CD4-positive, alpha-beta memory T cell (primary cell): ENCODE measurements around the gene TXK. TPM values are rescaled to one million over a fixed set of nuclear protein-coding genes. Genes with fewer than 3 reads are reported as not detected.

Experiments used
- CTCF ChIA-PET: fragments of 350-600 bp; sonication (Branson Sonifier 250); formaldehyde crosslinking; loops from one replicate; lab custom pipeline; 2021; ENCODE audit warnings: inconsistent platforms; ENCODE audit not compliant: partially characterized antibody; lab: Charles Lee
- POLR2A ChIA-PET: fragments of 350-600 bp; sonication (Branson Sonifier 250); formaldehyde crosslinking; loops from one replicate; lab custom pipeline; 2021; ENCODE audit not compliant: partially characterized antibody; lab: Charles Lee
- DNase-seq, 5 donors: peaks; one replicate each; pipeline versions ENCODE4 v3.0.0 to v3.0.0-alpha.2; 2020 to 2022; ENCODE audit warnings: mixed read lengths in 1 of 5
- H3K27ac ChIP-seq: one replicate; pipeline ENCODE4 v1.7.0; 2013; ENCODE audit warnings: low read depth, low read length
- H3K27me3 ChIP-seq: 2 replicates; pipeline ENCODE4 v1.7.0; 2013; ENCODE audit warnings: mild to moderate bottlenecking, low read length, moderate library complexity; ENCODE audit not compliant: insufficient read depth
- H3K36me3 ChIP-seq: 2 replicates; pipeline ENCODE4 v1.7.0; 2013; ENCODE audit warnings: mild to moderate bottlenecking, low read length, moderate library complexity; ENCODE audit not compliant: insufficient read depth
- H3K4me1 ChIP-seq: 2 replicates; pipeline ENCODE4 v1.7.0; 2013; ENCODE audit warnings: mild to moderate bottlenecking, low read length, moderate library complexity; ENCODE audit not compliant: insufficient read depth
- H3K4me3 ChIP-seq, 2 donors: one replicate each; pipeline ENCODE4 v1.7.0; 2013; ENCODE audit warnings: low read length in 2 of 2, mild to moderate bottlenecking in 1 of 2
- H3K9me3 ChIP-seq, 2 donors: one replicate each; pipeline ENCODE4 v1.7.0; 2013; ENCODE audit warnings: low read length in 2 of 2, control low read depth in 1 of 2; ENCODE audit not compliant: control insufficient read depth in 1 of 2
- H3K27ac Mint-ChIP-seq, 7 donors: one replicate each; pipeline ENCODE4 v1.8.0; 2020 to 2021; ENCODE audit warnings: mixed read lengths in 7 of 7, mild to moderate bottlenecking in 6 of 7, inconsistent platforms in 3 of 7, moderate library complexity in 3 of 7
- H3K27me3 Mint-ChIP-seq, 2 donors: one replicate each; pipeline ENCODE4 v1.8.0; 2020 to 2021; ENCODE audit warnings: mixed read lengths in 2 of 2
- H3K36me3 Mint-ChIP-seq, 2 donors: one replicate each; pipeline ENCODE4 v1.8.0; 2020 to 2021; ENCODE audit warnings: mixed read lengths in 2 of 2, inconsistent platforms in 1 of 2, mild to moderate bottlenecking in 1 of 2
- H3K4me1 Mint-ChIP-seq, 4 donors: one replicate each; pipeline ENCODE4 v1.8.0; 2020 to 2021; ENCODE audit warnings: mixed read lengths in 4 of 4, mild to moderate bottlenecking in 1 of 4
- H3K4me3 Mint-ChIP-seq, 8 donors: one replicate each; pipeline ENCODE4 v1.8.0; 2020 to 2021; ENCODE audit warnings: mixed read lengths in 8 of 8, mild to moderate bottlenecking in 7 of 8, moderate library complexity in 6 of 8, inconsistent platforms in 3 of 8
- H3K9me3 Mint-ChIP-seq, 8 donors: one replicate each; pipeline ENCODE4 v1.8.0; 2020 to 2021; ENCODE audit warnings: mixed read lengths in 8 of 8, mild to moderate bottlenecking in 5 of 8, inconsistent platforms in 3 of 8, moderate library complexity in 1 of 8
- intact Hi-C: fragments of 100-400 bp; cut with micrococcal nuclease; formaldehyde crosslinking; loops from one replicate; pipeline ENCODE4 v1.15.1; 2023
- polyA plus RNA-seq, 2 donors: library from polyadenylated mRNA; unstranded; fragments of 300-500 nt; fragmentation: Illumina TruSeq; gene quantifications; one replicate each; pipeline ENCODE4 v1.2.3, GENCODE V29; 2021
- total RNA-seq, 2 experiments: library from RNA; stranded (reverse); gene quantifications; one replicate each; pipeline ENCODE4 v1.2.3, GENCODE V29; 2021

TXK gene
- total and polyA plus RNA-seq, 4 experiments from 2014 or later = 44.8 to 54.0 (median 51.0) TPM

DNA sequence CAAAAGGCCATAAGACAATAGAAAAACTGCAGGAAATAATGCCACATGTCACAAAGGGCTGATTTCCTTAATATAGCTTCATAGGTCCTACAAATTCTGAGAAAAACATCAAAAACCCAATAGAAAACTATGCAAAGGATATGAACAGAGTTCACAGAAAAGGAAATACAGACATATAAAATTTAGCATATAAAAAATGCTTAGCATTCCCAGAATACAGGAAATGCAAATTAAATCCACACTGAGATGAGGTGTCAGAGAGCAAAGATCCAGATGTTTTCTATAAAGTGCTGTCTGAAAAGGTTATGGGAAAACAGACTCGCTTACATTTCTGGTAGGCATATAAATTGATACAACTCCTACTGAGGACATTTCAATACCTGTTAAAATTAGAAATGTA lies 33.8 kb downstream of the TXK start:
- no peaks in the 10 kb centered on the region for H3K27me3 ChIP-seq
- Mint-ChIP-seq H3K9me3 (no peaks in the 10 kb centered on the region), H3K36me3 (peaks cover 33 to 53% of the 10 kb centered on the region in 2 donors), H3K27me3 (no peaks in the 10 kb centered on the region), H3K4me3 (no peak overlapping the region), H3K4me1 (peaks cover 2 to 14% (median 5%) of the 10 kb centered on the region in 4 donors), H3K27ac (peak overlapping the region in 1 of 7 donors; percentile 22)
- intact Hi-C loops = no loop called here
- ChIA-PET POLR2A (no interaction called here), CTCF (interaction anchor here (5.1 kb wide), 1 partner anchor 9 kb away, joined by 25 read pairs; no protein-coding TSS in a partner anchor)
- DNase-seq = no peak
- no peak overlapping the region for H3K27ac ChIP-seq
- peaks cover 17% of the 10 kb centered on the region for H3K36me3 ChIP-seq
- no peak overlapping the region for H3K4me3 ChIP-seq
- H3K9me3 ChIP-seq = no peaks in the 10 kb centered on the region
- H3K4me1 ChIP-seq = no peaks in the 10 kb centered on the region

DNA sequence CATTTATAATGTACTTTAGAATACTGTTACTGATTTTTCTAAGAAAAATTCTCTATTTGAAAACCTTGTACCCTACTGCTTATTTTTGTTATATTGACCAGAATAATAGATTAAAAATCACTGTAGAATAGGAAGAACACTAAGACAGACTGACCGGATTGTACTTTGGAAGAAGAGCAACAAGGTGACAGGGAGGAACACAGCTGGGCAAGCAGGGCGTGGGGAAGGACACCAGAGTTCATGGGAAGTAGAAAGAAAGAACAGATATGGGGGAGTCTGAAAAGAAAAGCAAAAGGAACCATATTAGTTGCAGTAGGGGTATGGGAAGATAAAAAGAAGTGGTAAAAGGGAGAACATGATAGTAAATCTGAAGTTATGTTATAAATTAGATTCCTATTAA lies 38.6 kb downstream of the TXK start:
- no peaks in the 10 kb centered on the region for H3K4me1 ChIP-seq
- H3K27ac ChIP-seq = no peak overlapping the region
- CTCF ChIA-PET = interaction anchor here (0.9 to 5.1 kb wide), 7 partner anchors 8 to 427 kb away, joined by 3 to 29 read pairs (median 5); no protein-coding TSS in a partner anchor
- DNase-seq = no peak
- H3K4me3 Mint-ChIP-seq = no peak overlapping the region
- no peaks in the 10 kb centered on the region for H3K27me3 Mint-ChIP-seq
- H3K36me3 ChIP-seq = peaks cover 38% of the 10 kb centered on the region
- peaks cover 0 to 6% (median 0%) of the 10 kb centered on the region in 4 donors for H3K4me1 Mint-ChIP-seq
- intact Hi-C loops = no loop called here
- no peaks in the 10 kb centered on the region for H3K27me3 ChIP-seq
- peak overlapping the region in 1 of 7 donors; percentile 80 for H3K27ac Mint-ChIP-seq
- H3K4me3 ChIP-seq = no peak overlapping the region
- POLR2A ChIA-PET = no interaction called here
- H3K9me3 Mint-ChIP-seq = no peaks in the 10 kb centered on the region
- H3K36me3 Mint-ChIP-seq = peaks cover 28 to 51% of the 10 kb centered on the region in 2 donors
- H3K9me3 ChIP-seq = no peaks in the 10 kb centered on the region

DNA sequence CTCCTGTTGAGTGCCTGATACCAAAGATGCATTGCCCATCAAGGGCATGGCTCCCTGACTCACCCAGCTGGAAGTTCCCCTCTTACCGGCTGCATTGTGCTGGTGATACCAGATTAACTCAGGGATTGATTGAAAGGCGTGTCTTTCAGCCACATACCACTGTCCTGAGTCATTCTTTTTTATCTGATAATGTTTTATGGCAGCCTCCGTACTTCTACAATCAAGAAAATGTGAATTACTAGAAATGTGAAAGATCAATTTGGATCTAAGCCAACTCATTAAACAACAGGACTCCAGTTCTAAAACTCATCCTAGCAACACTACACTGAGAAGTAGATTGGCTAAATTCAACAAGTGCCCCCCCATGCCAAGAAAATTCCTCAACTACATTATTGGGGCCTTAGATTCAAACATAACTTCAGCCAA lies 40.0 kb downstream of the TXK start:
- intact Hi-C loops = no loop called here
- no peaks in the 10 kb centered on the region for H3K9me3 Mint-ChIP-seq
- Histone ChIP-seq H3K9me3 (no peaks in the 10 kb centered on the region), H3K4me1 (no peaks in the 10 kb centered on the region), H3K27me3 (no peaks in the 10 kb centered on the region), H3K36me3 (peaks cover 38% of the 10 kb centered on the region), H3K4me3 (no peak overlapping the region), H3K27ac (no peak overlapping the region)
- peak overlapping the region in 1 of 7 donors; percentile 84 for H3K27ac Mint-ChIP-seq
- CTCF ChIA-PET = interaction anchor here (1.0 to 2.2 kb wide), 2 partner anchors 46 to 60 kb away, joined by 4 to 5 read pairs; no protein-coding TSS in a partner anchor
- POLR2A ChIA-PET = no interaction called here
- DNase-seq = no peak
- no peak overlapping the region for H3K4me3 Mint-ChIP-seq
- no peaks in the 10 kb centered on the region for H3K27me3 Mint-ChIP-seq
- peaks cover 23 to 53% of the 10 kb centered on the region in 2 donors for H3K36me3 Mint-ChIP-seq
- H3K4me1 Mint-ChIP-seq = peaks cover 0 to 6% (median 0%) of the 10 kb centered on the region in 4 donors

DNA sequence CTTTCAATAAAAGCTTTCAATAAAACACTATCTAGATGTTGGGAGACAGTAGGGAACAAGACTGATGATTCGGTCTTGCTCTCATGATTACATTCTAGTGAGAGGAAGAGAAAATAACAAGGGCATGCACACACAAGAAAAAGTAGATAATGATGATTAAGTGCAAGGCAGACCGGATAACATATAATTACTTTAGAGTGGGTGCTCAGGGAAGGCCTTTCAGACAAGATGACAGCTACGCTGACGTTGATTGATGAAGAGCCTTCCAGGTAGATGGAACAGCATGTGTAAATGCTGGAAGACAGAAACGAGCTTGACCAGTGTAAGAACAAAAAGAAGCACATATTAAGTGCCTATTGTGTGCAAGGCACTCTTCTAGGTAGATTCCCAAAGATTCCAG lies 43.4 kb downstream of the TXK start:
- Mint-ChIP-seq H3K9me3 (no peaks in the 10 kb centered on the region), H3K27me3 (no peaks in the 10 kb centered on the region), H3K27ac (no peak overlapping the region), H3K4me1 (peaks cover 0 to 2% (median under 1%) of the 10 kb centered on the region in 4 donors), H3K4me3 (no peak overlapping the region), H3K36me3 (peaks cover 26 to 64% of the 10 kb centered on the region in 2 donors)
- Histone ChIP-seq H3K36me3 (peaks cover 51% of the 10 kb centered on the region), H3K4me3 (no peak overlapping the region), H3K9me3 (no peaks in the 10 kb centered on the region), H3K27ac (no peak overlapping the region), H3K27me3 (no peaks in the 10 kb centered on the region), H3K4me1 (no peaks in the 10 kb centered on the region)
- ChIA-PET CTCF (interaction anchor here (1.4 to 8.8 kb wide), 5 partner anchors 18 to 87 kb away, joined by 3 to 135 read pairs (median 4); no protein-coding TSS in a partner anchor), POLR2A (no interaction called here)
- intact Hi-C loops = no loop called here
- DNase-seq = no peak

DNA sequence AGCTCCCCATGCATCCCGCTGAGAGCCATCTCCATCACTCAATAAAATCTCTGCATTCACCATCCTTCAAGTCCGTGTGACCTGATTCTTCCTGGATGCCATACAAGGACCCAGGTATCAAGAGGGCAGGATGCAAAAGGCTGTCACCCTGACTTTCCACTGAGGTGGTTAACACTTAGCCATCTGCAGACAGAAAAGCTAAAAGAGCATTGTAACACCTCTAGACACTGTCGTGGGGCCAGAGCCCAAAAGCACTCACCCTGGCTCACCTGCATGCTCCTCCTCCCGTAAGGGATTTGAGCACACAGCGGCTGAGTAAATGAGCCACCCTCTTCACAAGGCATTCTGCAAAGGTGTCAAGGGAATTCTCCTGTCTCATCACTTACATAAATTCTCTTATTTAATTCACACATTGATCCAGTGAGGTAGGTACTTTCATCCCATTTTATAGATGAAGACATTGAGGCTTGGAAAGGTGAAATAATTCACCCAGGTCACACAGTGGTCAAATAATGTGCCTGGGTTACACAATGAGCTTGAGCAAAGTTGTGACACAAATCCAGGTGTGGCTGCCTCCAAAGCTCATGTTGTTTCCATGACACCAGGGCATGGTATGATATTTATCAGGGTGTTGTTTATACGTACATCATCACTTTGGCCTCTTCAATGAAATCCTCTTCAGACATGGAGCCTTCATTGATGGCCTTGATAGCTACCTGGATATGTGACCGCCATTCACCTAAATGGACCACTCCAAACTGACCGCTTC lies 48.0 kb downstream of the TXK start:
- Mint-ChIP-seq H3K27me3 (no peaks in the 10 kb centered on the region), H3K4me3 (no peak overlapping the region), H3K9me3 (no peaks in the 10 kb centered on the region), H3K4me1 (peaks cover 5 to 19% (median 9%) of the 10 kb centered on the region in 4 donors), H3K27ac (peak overlapping the region in 2 of 7 donors; percentile 22 to 46), H3K36me3 (peaks cover 40 to 71% of the 10 kb centered on the region in 2 donors)
- intact Hi-C loops = loop anchor here (2.0 to 5.0 kb wide), 2 partner anchors 55 to 419 kb away; no protein-coding TSS in a partner anchor
- no peak overlapping the region for H3K27ac ChIP-seq
- no peaks in the 10 kb centered on the region for H3K9me3 ChIP-seq
- H3K36me3 ChIP-seq = peaks cover 25% of the 10 kb centered on the region
- ChIA-PET CTCF (interaction anchor here (0.8 to 8.8 kb wide), 8 partner anchors 11 to 83 kb away, joined by 3 to 135 read pairs (median 16); no protein-coding TSS in a partner anchor), POLR2A (interaction anchor here (0.6 kb wide), 1 partner anchor 11 kb away, joined by 3 read pairs; no protein-coding TSS in a partner anchor)
- DNase-seq = no peak
- no peak overlapping the region for H3K4me3 ChIP-seq
- H3K27me3 ChIP-seq = no peaks in the 10 kb centered on the region
- no peaks in the 10 kb centered on the region for H3K4me1 ChIP-seq

DNA sequence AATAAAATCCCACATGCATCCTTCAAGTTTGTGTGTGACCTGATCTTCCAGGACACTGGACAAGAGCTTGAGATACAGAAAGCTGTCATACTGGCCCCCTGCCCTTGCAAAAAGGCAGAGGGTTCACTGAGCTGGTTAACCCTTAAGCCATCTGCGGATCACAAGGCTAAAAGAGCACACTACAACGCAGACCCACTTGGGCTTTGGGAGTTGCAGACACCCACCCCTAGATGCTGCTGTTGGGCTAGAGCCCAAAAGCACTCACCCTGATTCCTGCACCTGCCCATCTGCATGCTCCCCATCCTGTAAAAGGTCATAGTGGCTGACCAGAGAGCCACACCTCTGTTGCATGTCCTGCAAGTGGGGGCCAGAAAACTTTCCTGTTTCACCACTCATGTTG lies 51.1 kb downstream of the TXK start:
- Mint-ChIP-seq H3K36me3 (peaks cover 43 to 75% of the 10 kb centered on the region in 2 donors), H3K4me1 (peaks cover 12 to 32% (median 25%) of the 10 kb centered on the region in 4 donors), H3K9me3 (peaks cover 0 to 1% (median 0%) of the 10 kb centered on the region in 8 donors), H3K4me3 (no peak overlapping the region), H3K27me3 (no peaks in the 10 kb centered on the region), H3K27ac (peak overlapping the region in 3 of 7 donors; percentile 19 to 77 (median 32))
- Histone ChIP-seq H3K36me3 (peaks cover 20% of the 10 kb centered on the region), H3K9me3 (no peaks in the 10 kb centered on the region), H3K4me1 (peaks cover 10% of the 10 kb centered on the region), H3K27me3 (no peaks in the 10 kb centered on the region), H3K4me3 (no peak overlapping the region), H3K27ac (no peak overlapping the region)
- intact Hi-C loops = no loop called here
- CTCF ChIA-PET = interaction anchor here (0.8 to 8.8 kb wide), 4 partner anchors 18 to 80 kb away, joined by 4 to 135 read pairs (median 24); no protein-coding TSS in a partner anchor
- no peak for DNase-seq
- POLR2A ChIA-PET = no interaction called here

DNA sequence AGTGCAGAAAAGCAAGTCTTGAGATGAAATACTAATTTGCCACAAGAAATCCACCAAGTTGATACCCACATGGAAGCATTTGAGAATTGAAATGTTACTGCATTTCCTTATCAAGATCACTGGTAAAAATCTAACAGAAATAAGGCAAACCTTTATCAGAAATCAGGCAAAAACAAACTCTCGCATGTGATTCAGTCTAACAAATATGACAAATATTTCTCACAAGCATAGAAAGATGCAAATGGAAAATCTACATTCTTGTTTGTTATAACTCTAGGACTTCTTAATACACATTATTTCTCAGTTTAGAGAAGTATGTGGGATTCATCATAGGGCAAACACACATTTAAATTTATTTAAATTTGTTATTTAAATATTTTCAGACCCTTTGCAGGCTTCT lies 52.9 kb downstream of the TXK start:
- H3K27me3 ChIP-seq = no peaks in the 10 kb centered on the region
- peaks cover 10% of the 10 kb centered on the region for H3K4me1 ChIP-seq
- intact Hi-C loops = no loop called here
- no peak overlapping the region for H3K27ac ChIP-seq
- no peak overlapping the region for H3K4me3 ChIP-seq
- H3K4me1 Mint-ChIP-seq = peaks cover 14 to 32% (median 25%) of the 10 kb centered on the region in 4 donors
- ChIA-PET CTCF (no interaction called here), POLR2A (no interaction called here)
- H3K36me3 ChIP-seq = peaks cover 27% of the 10 kb centered on the region
- no peak overlapping the region for H3K4me3 Mint-ChIP-seq
- no peak overlapping the region for H3K27ac Mint-ChIP-seq
- H3K36me3 Mint-ChIP-seq = peaks cover 38 to 70% of the 10 kb centered on the region in 2 donors
- no peak for DNase-seq
- H3K9me3 Mint-ChIP-seq = peaks cover 0 to 1% (median 0%) of the 10 kb centered on the region in 8 donors
- H3K9me3 ChIP-seq = no peaks in the 10 kb centered on the region
- no peaks in the 10 kb centered on the region for H3K27me3 Mint-ChIP-seq
